HL-60 (cell line): ENCODE measurements around the gene PFDN4.

Source experiments
- CTCF ChIP-seq: IDR thresholded peaks from one replicate; pipeline ENCODE4 v1.5.1; 2011; ENCODE audit warnings: low read length, control low read depth, inconsistent platforms; ENCODE audit not compliant: insufficient read depth
- GABPA ChIP-seq: IDR thresholded peaks from 2 replicates; pipeline ENCODE4 v1.6.1; 2012; ENCODE audit warnings: low read depth
- POLR2AphosphoS5 ChIP-seq: IDR thresholded peaks from 2 replicates; pipeline ENCODE4 v1.6.1; 2012; ENCODE audit warnings: low read depth
- REST ChIP-seq: IDR thresholded peaks from 2 replicates; pipeline ENCODE4 v1.6.1; 2012; ENCODE audit warnings: low read depth; ENCODE audit not compliant: insufficient replicate concordance
- SPI1 ChIP-seq: IDR thresholded peaks from 2 replicates; pipeline ENCODE4 v1.6.1; 2012; ENCODE audit warnings: low read depth, mild to moderate bottlenecking, borderline replicate concordance

GRCh38 chr20:54229566-54230160 lies 21.8 kb downstream of the PFDN4 start:
- TF ChIP-seq CTCF: no peak
- no peak for TF ChIP-seq SPI1
- TF ChIP-seq GABPA: no peak
- no peak for TF ChIP-seq REST
- no peak for TF ChIP-seq POLR2AphosphoS5
